GM18511 (cell line): ENCODE measurements around the gene NDUFAF2.
"Not testable (repeated sequence)": the region's sequence is repeated elsewhere in the genome, so short reads cannot be mapped to it uniquely, and the experiment has no call there.

Experiments
- ATAC-seq: cut with Tn5 transposase; IDR thresholded peaks from one replicate; pipeline ENCODE4 v1.9.1; 2021; ENCODE audit warnings: mild to moderate bottlenecking, moderate library complexity; ENCODE audit not compliant: unreplicated experiment

NDUFAF2 gene

DNA sequence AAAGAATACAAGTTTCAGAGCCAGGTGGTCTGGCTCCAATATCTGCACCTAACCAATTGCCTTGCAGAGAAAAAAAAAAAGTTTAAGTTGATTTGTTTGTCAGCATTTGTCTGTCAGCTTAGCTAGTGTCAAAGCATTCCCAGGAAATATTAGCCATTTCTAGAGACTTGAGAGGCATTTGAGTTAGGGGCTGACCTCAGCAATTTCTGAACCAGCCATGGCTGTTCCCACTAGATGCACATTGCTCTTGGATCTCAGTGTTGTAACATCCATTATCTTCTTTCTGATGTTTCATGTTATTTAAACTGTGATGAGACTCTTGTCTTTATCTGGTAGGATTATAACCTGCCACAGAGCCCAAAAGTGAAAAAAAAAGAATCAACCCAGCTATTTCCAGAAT is 102.3 kb downstream of the NDUFAF2 start:
- no peak for ATAC-seq

DNA sequence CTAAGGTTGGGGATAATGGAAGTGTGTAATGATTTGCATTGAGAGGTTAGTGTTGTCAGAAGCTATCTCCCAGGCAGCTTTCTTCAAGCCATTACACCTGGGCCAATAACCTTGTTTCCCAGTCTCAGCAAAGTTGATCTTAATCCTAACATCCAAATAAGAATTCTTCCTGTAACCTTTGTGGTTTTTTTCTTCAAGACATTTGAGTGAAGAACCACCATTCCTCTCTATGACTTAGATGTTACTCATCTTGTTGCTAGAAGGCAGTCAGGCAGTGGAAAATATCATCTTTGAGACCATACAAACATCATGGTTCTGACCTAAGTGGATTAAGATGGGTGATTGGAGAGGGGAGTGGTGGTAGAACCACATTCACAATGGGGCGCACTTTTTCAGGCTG is 103.5 kb downstream of the NDUFAF2 start:
- ATAC-seq, result no peak

DNA sequence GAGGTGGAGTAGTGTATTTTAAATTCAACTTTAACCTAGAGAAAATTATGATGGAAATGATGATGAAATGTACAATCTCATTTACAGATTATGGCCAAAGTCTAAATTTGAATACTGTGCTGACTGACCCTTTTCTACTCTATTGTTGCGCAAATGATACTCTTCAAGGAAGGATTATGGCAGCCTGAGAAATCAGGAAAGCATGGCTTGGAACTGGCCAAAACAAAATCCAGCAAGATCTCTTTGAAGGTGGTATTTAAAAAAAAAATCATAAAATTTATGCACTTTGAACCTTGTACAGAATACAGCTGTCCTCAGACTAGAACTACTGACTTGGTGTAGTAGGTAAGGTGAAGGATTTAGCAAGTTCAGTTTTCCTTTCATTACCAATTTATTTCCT is 105.3 kb downstream of the NDUFAF2 start:
- ATAC-seq, result no peak

DNA sequence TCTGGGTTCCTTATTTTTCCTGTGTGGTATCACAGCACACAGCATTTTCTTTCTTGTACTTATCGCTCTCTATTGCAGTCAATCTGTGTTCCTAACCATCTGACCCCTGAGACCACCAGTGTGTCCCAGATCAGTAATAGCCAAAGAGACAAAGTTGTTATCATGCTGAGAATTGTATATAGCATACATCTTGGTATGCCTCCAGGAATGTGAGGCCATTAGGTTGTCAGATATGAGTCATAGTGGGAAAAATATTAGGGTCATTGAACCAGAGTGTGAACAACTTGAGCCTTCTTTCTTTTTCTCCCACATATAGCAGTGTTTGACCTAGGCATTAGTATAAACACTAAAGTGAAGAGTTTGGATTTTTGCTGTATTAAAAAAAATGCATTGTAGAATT is 106.3 kb downstream of the NDUFAF2 start:
- no peak for ATAC-seq

DNA sequence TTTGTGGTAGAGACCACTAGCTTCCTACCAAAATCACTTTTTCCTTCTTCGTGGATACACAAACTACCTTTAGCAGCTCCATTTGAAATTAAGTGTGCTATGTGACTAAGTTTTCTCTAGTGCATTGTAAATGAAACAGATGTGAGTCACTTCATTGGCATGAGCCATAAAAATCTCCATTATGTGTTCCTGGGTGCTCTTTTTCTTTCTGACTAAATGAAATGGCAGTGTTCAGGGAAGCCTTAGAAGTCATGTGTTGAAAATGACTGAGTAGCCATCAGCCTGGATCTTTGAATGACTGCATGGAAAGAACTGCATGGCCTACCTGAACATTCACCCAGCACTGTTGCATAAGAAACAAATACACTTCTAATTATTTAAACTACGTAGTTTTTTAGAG is 107.9 kb downstream of the NDUFAF2 start:
- ATAC-seq, result no peak

DNA sequence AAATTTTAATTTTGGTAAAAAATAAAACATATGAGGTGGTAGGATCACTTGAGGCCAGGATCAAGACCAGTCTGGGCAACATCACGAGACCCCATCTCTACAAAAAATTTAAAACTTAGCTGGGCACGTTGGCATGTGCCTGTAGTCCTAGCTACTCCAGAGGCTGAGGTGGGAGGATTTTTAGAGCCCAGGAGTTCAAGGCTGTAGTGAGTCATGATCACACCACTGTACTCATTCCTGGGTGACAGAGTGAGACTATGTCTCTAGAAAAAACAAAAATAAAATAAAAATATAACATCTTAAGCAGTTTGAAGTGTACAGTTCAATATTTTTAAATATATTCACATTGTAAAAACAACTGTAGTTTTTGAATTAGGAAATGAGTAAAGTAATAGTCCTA is 108.9 kb downstream of the NDUFAF2 start:
- ATAC-seq, result no peak

DNA sequence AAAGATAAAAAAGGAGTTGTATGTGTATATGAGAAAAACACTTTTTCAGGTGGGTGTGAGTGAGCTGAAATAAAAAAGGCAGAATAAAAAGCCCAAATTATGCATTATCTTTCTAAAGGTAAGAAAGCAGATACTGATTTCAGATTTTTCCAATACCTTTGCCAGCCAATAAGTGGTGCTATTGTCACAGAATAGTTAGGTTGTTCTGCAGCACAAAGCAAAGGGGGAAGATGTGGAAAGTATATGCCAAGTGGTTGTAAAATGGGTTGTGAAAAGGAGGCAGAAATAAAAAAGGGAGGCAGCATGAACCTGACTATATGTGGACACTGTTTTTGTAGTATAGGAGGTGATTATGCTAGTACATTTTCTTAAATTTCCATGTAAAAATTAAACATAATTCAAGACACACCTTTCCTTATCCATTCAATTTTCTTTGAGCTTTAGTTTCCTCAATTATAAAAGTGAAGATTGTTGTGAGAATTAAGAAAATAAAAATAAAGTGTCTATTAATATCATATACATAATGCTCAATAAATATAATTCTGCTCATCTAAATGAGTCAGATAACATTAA is 110.5 kb downstream of the NDUFAF2 start:
- ATAC-seq, result peak; percentile 64

DNA sequence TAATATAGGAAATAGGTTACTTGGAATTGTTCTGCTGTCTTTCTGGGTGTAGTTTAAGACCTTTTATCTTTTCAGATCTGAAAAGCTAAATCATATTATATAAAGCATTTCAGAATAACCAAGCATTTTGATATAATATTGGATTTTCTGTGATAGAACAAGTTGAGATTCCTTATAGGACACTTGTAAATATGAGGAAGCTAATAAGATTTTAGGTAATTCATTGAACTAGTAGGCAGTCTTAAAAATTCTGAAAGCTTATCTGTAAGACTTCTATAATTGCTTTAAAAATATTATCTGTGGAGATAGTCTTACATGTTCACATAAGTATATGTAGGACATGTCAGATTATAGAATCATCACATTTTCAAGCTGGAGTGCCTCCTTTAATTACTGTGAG is 114.5 kb downstream of the NDUFAF2 start:
- no peak for ATAC-seq

DNA sequence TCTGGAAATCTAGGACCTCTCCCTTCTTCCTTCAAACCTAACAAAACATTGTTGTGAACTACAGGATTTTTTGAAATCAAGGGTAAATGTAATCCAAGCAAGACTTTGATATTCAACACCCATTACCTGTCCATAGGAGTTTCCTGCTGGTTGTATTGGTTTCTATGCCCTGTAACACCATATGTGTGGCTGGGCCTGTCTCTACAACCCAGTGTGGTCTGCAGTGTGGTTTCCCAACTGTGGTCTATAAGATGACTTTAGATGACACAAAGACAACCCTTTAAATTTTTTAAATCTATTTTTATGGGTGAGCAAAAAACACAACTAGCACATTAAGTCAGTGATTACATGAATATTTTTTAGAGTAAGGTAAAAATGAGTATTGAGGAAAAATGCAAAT is 124.1 kb downstream of the NDUFAF2 start:
- ATAC-seq, result no peak

DNA sequence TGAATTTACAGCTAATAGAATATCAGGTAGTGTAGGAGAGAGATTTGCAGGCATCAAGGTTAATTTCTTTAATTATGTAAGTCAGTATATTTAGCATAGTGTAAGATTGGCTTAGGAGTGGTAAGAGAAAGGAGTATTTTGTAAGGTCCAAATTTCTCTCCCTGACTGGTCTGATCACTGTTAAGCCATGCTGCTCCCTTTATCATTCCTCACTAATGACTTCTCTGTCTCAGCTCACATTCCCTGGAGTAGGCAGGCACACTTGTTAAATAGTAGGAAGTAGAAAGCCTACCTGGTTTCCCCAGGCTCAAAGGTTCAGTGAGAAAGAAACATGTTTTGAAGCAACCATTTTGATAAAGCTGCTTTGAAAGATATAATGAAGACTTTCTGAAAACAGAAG is 126.5 kb downstream of the NDUFAF2 start:
- no peak for ATAC-seq

DNA sequence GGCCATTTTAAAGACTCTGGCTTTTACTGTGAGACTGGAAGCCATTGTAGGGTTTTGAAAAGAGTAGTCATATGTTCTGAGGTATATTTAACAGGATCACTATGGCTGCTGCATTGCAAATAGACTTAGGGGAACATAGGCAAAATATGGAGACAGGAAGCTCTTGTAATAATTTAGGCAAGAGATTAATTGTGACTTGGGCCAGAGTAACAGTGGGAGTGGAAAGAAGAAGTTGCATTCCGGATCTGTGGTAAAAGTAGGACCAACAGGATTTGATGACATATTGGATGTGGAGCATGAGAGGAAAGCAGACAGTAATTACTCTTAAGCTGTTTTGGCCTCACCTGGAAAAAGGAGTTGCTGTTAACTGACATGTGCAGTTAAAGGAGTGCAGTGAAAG is 131.6 kb downstream of the NDUFAF2 start:
- no peak for ATAC-seq

DNA sequence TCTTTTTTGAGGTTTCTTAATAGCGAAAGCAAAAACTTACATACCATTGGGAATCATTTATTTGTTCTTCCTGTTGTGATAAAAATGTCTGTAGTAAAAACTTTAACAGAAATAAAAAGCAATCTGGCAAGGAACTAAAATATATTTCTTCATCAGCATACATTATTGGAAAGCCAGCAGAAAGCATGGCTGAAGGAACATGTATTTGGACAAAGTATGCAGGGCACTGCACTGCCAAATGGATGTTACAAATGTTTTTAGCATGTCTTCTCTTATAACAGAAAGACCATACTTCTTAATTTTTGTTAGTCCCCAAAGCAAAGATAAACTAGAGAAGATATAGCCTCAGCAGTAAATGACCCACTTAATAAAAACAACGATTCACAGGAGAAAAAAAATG is 136.7 kb downstream of the NDUFAF2 start:
- no peak for ATAC-seq

DNA sequence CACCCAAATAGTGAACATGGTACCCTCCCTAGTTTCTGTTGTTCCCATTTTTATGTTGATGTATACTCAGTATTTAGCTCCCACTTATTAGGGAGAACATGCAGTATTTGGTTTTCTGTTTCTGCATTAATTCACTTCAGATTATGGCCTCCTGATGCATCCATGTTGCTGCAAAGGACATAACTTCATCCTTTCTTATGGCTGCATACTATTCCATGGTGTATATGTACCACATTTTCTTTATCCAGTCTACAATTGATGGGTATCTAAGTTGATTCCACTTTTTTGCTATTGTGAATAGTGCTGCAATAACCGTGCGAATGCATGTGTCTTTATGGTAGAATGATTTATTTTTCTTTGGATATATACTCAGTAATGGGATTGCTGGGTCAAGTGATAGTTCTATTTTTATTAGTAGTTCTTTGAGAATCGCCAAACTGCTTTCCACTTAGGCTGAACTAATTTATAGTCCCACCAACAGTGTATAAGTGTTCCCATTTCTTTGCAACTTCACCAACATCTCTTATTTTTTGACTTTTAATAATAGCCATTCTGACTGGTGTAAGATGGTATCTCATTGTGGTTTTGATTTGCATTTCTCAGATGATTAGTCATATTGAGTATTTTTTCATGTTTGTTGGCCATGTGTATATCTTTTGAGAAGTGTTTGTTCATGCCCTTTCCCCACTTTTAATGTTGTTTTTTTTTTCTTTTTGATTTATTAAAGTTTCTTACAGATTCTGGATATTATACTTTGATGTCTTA is 137.7 kb downstream of the NDUFAF2 start:
- no peak for ATAC-seq

DNA sequence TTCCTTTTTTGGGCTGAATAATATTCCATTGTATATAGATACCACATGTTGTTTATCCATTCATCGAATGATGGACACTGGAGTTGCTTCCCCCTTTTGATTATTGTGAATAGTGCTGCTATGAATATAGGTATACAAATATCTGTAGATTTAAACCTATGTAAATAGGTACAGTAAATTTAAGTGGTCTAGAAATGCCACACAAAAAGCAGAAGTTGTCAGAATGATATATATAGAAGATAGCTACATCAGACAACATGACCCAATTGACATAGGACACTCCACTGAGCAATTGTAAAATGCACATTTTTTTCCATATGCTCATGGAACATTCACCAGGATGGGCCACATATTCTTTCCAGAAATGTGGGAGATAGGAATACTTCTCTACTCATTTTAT is 139.7 kb downstream of the NDUFAF2 start:
- no peak for ATAC-seq

DNA sequence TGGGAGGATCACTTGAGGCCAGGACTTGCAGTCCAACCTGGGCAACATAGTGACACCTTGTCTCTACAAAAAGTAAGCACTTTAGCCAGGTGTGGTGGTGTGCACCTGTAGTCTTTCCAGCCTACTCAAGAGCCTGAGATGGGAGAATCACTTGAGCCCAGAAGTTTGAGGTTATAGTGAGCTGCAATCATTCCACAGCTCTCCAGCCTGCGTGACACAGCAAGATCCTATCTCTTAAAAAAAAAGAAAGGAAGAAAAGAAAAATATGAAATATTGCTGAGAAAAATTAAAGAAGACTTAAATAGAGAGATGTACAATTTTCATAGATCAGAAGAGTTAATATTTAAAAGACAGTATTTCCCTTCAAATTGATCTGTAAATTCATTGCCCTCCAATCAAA is 140.9 kb downstream of the NDUFAF2 start:
- ATAC-seq, result no peak

DNA sequence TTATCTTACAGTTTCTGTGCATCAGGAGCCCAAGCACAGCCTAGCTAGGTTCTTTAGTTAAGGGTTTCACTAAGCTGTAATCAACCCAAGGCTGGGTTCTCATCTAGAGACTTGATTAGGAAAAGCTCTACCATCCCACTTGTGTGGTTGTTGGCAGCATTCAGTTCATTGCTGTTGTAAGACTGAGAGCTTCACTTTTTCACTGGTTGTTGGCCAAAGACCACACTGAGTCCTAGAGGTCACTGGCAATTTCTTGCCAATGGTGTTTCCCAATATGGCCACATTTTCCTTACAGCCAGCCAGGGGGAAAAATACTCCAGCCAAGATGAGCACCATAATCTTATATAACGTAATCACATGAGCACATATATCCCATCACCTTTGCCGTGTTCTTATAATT is 142.9 kb downstream of the NDUFAF2 start:
- no peak for ATAC-seq

DNA sequence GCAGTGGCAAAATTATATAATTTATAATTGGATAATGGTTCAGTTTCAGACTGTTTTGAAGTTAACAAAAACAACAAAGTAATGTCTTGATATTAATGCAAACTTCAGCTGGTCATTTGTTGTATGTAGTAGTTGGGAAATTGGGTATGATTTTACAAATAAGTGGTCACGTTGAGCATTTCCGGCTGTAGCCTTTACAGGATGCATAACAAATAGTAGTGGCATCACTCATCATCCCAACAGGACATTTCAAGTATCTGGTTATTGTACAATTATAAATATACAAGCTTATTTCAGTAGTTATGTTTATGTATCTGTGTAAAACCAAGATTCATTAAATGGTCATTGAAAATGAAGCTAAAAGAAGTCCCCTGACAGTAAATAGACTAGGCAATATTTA is 144.3 kb downstream of the NDUFAF2 start:
- ATAC-seq, result no peak

DNA sequence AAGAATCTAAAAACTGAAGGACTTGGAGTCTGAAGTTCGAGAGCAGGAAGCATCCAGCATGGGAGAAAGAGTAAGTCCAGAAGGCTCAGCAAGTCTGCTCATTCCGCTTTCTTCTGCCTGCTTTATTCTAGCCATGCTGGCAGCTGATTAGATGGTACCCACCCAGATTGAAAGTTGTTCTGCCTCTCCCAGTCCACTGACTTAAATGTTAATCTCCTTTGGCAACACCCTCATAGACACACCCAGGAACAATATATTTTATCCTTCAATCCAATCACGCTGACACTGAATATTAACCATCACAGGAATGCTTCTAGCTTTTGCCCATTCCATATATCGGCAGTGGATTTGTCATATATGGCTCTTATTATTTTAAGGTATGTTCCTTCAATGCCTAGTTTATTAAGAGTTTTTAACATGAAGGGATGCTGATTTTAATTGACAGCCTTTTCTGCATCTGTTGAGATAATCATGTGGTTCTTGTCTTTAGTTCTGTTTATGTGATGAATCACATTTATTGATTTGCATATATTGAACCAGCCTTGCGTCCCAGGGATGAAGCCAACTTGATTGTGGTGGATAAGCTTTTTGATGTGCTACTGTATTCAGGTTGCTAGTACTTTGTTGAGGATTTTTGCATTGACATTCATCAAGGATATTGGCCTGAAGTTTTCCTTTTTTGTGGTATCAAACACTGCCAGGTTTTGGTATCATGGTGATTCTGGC is 148.2 kb downstream of the NDUFAF2 start:
- ATAC-seq, result not testable (repeated sequence)

DNA sequence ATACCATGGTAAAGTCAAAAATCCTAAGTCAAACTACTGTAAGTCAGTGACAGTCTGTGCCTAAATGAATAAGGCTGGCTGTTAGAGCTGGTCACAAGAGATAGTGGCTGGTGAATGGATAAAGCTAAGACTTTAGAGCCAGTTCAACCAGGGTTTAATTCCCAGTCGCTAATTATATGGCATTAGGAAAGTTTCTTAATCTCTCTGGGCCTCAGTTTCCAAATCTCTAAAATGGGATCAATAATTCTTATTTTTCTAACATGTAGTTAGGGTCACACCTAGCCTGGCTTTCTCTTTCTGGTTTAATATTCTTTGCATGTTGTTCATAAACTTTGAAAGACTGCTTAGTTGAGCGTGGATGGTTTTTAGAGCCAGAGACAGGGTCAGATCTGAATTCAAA is 152.5 kb downstream of the NDUFAF2 start:
- ATAC-seq, result no peak

DNA sequence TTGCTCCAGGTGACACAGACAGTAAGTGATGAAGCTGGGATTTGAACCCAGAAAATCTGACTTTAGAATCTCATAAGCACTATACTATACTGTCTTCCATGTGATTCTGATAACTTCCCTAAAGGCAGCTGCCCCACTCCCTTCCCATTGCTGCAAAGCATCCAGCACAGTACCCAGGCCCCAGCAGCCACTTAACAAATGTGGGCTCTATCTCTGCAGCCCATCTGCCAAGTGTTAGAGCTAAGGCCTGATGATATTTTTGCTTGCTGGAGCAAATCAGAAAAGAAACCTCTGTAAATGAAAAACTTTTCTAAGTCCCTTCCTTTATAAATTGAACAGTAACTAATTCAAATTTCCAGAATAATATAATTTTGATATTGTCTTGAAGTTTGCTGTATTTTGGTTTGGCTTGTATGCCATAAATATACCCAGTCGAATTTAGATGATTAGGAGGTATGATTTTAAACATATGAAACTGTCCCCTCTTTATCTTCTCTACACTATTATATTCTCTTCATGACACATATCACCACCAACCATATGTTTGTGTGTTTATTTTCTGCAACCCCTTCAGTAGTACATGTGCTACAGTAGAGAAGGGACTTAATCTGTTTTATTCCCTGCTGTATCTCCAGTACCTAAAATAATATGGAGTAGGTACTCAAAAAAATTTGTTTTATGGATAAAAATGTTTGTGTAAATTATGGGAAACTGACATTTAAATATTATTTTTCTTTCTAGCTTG is 153.4 kb downstream of the NDUFAF2 start:
- ATAC-seq, result no peak

DNA sequence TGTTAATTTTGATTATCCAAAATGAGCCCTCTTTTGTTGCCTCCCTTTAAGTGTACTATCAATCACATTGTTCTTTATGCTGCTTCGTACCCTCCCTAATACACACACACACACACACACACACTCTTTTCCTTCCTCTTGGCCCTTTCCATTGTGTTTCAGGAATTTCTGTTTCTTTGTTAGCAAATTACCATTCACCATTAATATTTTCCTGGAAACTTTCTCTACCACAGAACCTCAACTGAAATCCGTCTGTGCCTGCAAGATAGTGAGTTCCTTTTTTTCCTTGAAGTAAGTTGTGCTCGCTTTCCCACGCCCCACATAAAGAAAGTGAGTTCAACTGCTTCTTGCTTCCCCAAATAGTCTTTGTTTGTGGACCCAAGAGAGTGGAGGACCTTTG is 155.4 kb downstream of the NDUFAF2 start:
- ATAC-seq, result no peak

DNA sequence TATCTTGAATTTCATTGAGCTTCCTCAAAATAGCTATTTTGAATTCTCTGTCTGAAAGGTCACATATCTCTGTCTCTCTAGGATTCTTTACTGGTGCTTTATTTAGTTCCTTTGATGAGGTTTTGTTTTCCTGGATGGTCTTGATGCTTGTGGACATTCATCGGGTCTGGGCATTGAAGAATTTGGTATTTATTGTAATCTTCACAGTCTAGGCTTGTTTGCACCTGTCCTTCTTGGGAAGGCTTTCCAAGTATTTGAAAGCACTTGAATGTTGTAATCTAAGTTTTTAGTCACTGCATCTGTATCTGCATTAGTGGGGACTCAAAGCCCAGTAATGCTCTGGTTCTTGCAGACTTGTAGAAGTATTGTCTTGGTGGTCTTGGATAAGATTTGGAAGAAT is 169.4 kb downstream of the NDUFAF2 start:
- no peak for ATAC-seq
